ENCODE data around the gene LIMK2. TPM values are rescaled to one million over a fixed set of nuclear protein-coding genes. Genes with fewer than 3 reads are reported as not detected.
"Not testable (repeated sequence)": the region's sequence is repeated elsewhere in the genome, so short reads cannot be mapped to it uniquely, and the experiment has no call there.

The LIMK2 gene
- total RNA-seq, 2 donors from 2014 or later: 88.0 to 109 TPM

- H3K27me3 ChIP-seq: no peaks in the 10 kb centered on the region
- H3K4me1 ChIP-seq: peaks cover 22% of the 10 kb centered on the region
- H3K36me3 ChIP-seq: no peaks in the 10 kb centered on the region
- H3K9ac ChIP-seq (ENCODE audit: low read depth in 2 of 2, low read length in 2 of 2): peak overlapping the region in 1 of 2 donors; percentile 79
- H3K4me3 ChIP-seq: no peak overlapping the region
- TF ChIP-seq, protein P1, sequence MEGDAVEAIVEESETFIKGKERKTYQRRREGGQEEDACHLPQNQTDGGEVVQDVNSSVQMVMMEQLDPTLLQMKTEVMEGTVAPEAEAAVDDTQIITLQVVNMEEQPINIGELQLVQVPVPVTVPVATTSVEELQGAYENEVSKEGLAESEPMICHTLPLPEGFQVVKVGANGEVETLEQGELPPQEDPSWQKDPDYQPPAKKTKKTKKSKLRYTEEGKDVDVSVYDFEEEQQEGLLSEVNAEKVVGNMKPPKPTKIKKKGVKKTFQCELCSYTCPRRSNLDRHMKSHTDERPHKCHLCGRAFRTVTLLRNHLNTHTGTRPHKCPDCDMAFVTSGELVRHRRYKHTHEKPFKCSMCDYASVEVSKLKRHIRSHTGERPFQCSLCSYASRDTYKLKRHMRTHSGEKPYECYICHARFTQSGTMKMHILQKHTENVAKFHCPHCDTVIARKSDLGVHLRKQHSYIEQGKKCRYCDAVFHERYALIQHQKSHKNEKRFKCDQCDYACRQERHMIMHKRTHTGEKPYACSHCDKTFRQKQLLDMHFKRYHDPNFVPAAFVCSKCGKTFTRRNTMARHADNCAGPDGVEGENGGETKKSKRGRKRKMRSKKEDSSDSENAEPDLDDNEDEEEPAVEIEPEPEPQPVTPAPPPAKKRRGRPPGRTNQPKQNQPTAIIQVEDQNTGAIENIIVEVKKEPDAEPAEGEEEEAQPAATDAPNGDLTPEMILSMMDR (IDR thresholded peaks at IDR 0.05): no peak
- intact Hi-C loops (cut with DNase I): no loop called here
- no peaks in the 10 kb centered on the region for H3K9me3 ChIP-seq
- peak overlapping the region; percentile 82 for H3K27ac ChIP-seq
- peak; percentile 36 for DNase-seq
Measured at GRCh38 chr22:31218565-31219262, 6.6 kb downstream of the LIMK2 start.

GRCh38 chr22:31221084-31221483, 9.0 kb downstream of the LIMK2 start:
- Histone ChIP-seq H3K27me3 (no peaks in the 10 kb centered on the region), H3K9ac (ENCODE audit: low read depth in 2 of 2, low read length in 2 of 2) (peak overlapping the region in 1 of 2 donors; percentile 21), H3K4me1 (peaks cover 25% of the 10 kb centered on the region), H3K9me3 (no peaks in the 10 kb centered on the region), H3K36me3 (no peaks in the 10 kb centered on the region), H3K4me3 (no peak overlapping the region), H3K27ac (peak overlapping the region; percentile 82)
- intact Hi-C loops (cut with DNase I): no loop called here
- TF ChIP-seq, protein P1 (IDR thresholded peaks at IDR 0.05): no peak
- no peak for DNase-seq

- peaks cover 30% of the 10 kb centered on the region for H3K4me1 ChIP-seq
- H3K36me3 ChIP-seq: no peaks in the 10 kb centered on the region
- no peak for DNase-seq
- intact Hi-C loops (cut with DNase I): no loop called here
- H3K27ac ChIP-seq: peak overlapping the region; percentile 34
- TF ChIP-seq, protein P1 (IDR thresholded peaks at IDR 0.05): no peak
- no peaks in the 10 kb centered on the region for H3K9me3 ChIP-seq
- H3K4me3 ChIP-seq: no peak overlapping the region
- H3K9ac ChIP-seq (ENCODE audit: low read depth in 2 of 2, low read length in 2 of 2): peak overlapping the region in 1 of 2 donors; percentile 1
- no peaks in the 10 kb centered on the region for H3K27me3 ChIP-seq
Measured at GRCh38 chr22:31222736-31223135, 10.6 kb downstream of the LIMK2 start.

GRCh38 chr22:31223786-31224191, 11.7 kb downstream of the LIMK2 start:
- H3K9me3 ChIP-seq: no peaks in the 10 kb centered on the region
- H3K27me3 ChIP-seq: no peaks in the 10 kb centered on the region
- no peak for DNase-seq
- intact Hi-C loops (cut with DNase I): no loop called here
- TF ChIP-seq, protein P1 (IDR thresholded peaks at IDR 0.05): no peak
- peak overlapping the region in 1 of 2 donors; percentile 26 for H3K9ac ChIP-seq (ENCODE audit: low read depth in 2 of 2, low read length in 2 of 2)
- H3K4me3 ChIP-seq: no peak overlapping the region
- H3K36me3 ChIP-seq: no peaks in the 10 kb centered on the region
- H3K4me1 ChIP-seq: peaks cover 28% of the 10 kb centered on the region
- H3K27ac ChIP-seq: peak overlapping the region; percentile 13

DNA sequence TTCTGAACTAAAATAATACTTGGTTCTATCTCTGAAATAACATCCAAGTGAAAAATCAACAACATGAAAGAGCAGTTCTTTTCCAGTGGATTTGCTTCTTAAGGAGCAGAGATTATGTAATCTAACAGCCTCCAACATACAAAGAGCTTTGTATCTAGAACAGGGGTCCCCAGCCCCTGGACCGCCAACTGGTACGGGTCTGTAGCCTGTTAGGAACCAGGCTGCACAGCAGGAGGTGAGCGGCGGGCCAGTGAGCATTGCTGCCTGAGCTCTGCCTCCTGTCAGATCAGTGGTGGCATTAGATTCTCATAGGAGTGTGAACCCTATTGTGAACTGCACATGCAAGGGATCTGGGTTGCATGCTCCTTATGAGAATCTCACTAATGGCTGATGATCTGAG, 12.6 kb downstream of the LIMK2 start:
- peaks cover 27% of the 10 kb centered on the region for H3K4me1 ChIP-seq
- DNase-seq; H3K4me3 ChIP-seq; H3K9me3 ChIP-seq; H3K27ac ChIP-seq; intact Hi-C loops (cut with DNase I); H3K27me3 ChIP-seq; H3K36me3 ChIP-seq: not testable (repeated sequence)
- H3K9ac ChIP-seq (ENCODE audit: low read depth in 2 of 2, low read length in 2 of 2): peak overlapping the region in 1 of 2 donors; percentile 26

GRCh38 chr22:31227186-31227585, 15.1 kb downstream of the LIMK2 start:
- DNase-seq: peak; percentile 67

More at GRCh38 chr22:31227186-31227585, 15.1 kb downstream of the LIMK2 start:
- no peak overlapping the region for H3K4me3 ChIP-seq
- peak overlapping the region in 1 of 2 donors; percentile 5 for H3K9ac ChIP-seq (ENCODE audit: low read depth in 2 of 2, low read length in 2 of 2)
- peak overlapping the region; percentile 81 for H3K27ac ChIP-seq
- H3K9me3 ChIP-seq: no peaks in the 10 kb centered on the region
- no peaks in the 10 kb centered on the region for H3K36me3 ChIP-seq
- intact Hi-C loops (cut with DNase I): no loop called here
- TF ChIP-seq, protein P1 (IDR thresholded peaks at IDR 0.05): no peak
- H3K4me1 ChIP-seq: peaks cover 34% of the 10 kb centered on the region
- H3K27me3 ChIP-seq: no peaks in the 10 kb centered on the region

Measured in colonic mucosa (tissue), 4 donors.